C4-2B (cell line): ENCODE results near the gene ITGAE.

Experiments
- H3K27ac ChIP-seq: fragments of 450-650 bp; 2 replicates; pipeline ENCODE4 v1.5.1; 2017
- CTCF ChIP-seq: fragments of 450-650 bp; conservative IDR thresholded peaks from 2 replicates; pipeline ENCODE4 v1.5.1; 2017; ENCODE audit warnings: mild to moderate bottlenecking
- ZFX ChIP-seq: fragments of 450-650 bp; IDR thresholded peaks from 2 replicates; pipeline ENCODE4 v1.6.1; 2017

Gene ITGAE

GRCh38 chr17:3688852-3689261 is 112.1 kb downstream of the ITGAE start:
- TF ChIP-seq ZFX, result no peak
- TF ChIP-seq CTCF, result no peak
- H3K27ac ChIP-seq, result no peak overlapping the region

- H3K27ac ChIP-seq, result no peak overlapping the region
- TF ChIP-seq CTCF (no peak), ZFX (no peak)
Measured at GRCh38 chr17:3688027-3688553, 112.9 kb downstream of the ITGAE start.

DNA sequence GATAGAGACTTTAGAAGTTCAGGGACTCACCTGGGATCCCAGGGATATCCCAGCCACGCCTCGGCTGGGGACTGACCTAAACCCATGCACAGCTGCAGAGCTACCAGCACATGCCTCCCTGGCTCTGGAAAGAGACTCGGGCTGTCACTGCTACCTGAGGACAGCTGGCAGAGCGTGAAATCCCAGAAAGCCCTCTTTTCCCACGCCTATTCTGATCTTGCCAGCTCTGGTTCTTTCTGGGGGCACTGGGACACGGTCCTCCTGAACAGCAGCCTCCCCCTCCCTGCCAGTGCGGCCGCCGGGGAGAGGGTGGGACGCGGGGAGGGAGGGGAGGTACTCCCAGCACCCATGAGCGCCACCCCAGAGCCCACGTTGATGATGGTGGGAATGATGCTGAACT is 115.8 kb downstream of the ITGAE start:
- H3K27ac ChIP-seq, result no peak overlapping the region
- TF ChIP-seq CTCF (no peak), ZFX (no peak)

DNA sequence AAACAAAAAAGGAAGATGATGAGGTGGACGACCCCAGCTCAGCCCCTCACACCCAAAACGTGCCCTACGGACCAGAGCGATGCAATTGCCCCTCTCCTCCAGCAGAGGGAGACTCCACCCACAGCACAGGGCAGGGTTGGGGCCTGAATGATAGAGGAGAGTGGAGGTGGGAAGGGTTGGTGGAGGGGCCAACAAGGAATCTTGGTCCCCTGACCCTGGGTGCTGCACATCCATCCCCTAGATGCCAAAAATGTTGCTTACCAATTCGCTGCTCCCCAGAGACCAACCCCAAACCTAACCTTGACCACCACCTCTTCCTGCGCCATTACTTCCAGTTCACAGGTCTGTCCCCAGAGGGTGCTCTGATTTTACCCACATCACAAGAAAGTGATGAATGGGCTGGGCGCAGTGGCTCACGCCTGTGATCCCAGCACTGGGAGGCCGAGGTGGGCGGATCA is 117.9 kb downstream of the ITGAE start:
- peak; percentile 98 for TF ChIP-seq CTCF
- no peak for TF ChIP-seq ZFX
- no peak overlapping the region for H3K27ac ChIP-seq

GRCh38 chr17:3682033-3682432 is 119.0 kb downstream of the ITGAE start:
- no peak overlapping the region for H3K27ac ChIP-seq
- TF ChIP-seq ZFX (no peak), CTCF (no peak)

DNA sequence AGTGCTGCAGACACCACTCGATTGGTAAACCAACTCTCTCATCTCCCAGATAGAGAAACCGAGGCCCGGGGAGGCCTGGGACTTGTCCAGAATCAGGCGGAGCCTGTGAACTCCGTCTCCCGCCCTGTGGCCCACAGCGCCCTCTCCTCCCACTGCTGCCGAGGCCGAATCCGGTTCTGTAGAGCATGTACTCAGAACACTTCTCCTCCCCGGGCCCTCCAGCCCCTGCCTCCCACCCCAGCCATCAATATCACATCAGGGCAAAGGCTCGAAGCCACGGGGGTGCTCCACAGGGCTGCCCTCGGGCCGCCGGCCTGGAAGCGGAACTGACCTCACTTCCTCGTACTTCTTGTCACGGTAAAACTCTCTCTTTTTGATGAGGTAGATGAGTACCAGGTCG is 119.4 kb downstream of the ITGAE start:
- H3K27ac ChIP-seq, result no peak overlapping the region
- no peak for TF ChIP-seq CTCF

- no peak overlapping the region for H3K27ac ChIP-seq
Measured at GRCh38 chr17:3681057-3681456, 119.9 kb downstream of the ITGAE start.

More at GRCh38 chr17:3681057-3681456, 119.9 kb downstream of the ITGAE start:
- no peak for TF ChIP-seq ZFX
- no peak for TF ChIP-seq CTCF
